RWPE1 (cell line): ENCODE measurements around the gene ZDHHC15.
"Not testable (repeated sequence)": the region's sequence is repeated elsewhere in the genome, so short reads cannot be mapped to it uniquely, and the experiment has no call there.

Experiments
- CTCF ChIA-PET: fragments of 350-600 bp; sonication (Branson Sonifier 250); formaldehyde crosslinking; extraction: SDS; loops from one replicate; lab custom pipeline; 2021; lab: Yijun Ruan, JAX
- POLR2A ChIA-PET: fragments of 400-600 bp; formaldehyde crosslinking; extraction: SDS; loops from one replicate; lab custom pipeline; 2020; ENCODE audit warnings: antibody characterized with exemption; ENCODE audit not compliant: low non-redundant PET; lab: Yijun Ruan, JAX
- DNase-seq: peaks from one replicate; pipeline ENCODE4 v3.0.0; 2012; ENCODE audit warnings: low spot score
- H3K27ac ChIP-seq: fragments of 450-650 bp; 2 replicates; pipeline ENCODE4 v1.5.1; 2017
- TF ChIP-seq, protein P1 (sequence below): fragments of 450-650 bp; conservative IDR thresholded peaks from 2 replicates; pipeline ENCODE4 v1.5.1; 2017; ENCODE audit warnings: low read depth, mild to moderate bottlenecking

The ZDHHC15 gene

DNA sequence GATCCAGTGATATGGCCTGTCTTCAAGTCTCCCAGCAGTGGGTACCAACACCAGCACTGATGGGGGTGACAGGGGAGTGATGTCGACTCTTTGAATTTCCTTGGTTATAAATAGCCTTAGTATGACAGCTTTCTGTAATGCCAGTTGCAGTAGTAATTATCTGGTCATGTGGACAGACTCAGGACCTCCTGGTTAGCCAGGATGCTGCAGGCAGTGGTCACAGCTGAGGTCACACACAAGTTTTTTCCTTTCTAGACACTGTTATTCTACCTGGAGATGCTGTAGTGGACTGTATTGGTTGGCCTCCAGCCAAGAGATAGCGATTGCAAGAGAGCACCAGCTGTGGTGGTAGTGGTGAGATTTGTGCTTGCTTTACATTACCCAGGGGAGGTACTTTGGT, 185.3 kb downstream of the ZDHHC15 start:
- TF ChIP-seq, protein P1, sequence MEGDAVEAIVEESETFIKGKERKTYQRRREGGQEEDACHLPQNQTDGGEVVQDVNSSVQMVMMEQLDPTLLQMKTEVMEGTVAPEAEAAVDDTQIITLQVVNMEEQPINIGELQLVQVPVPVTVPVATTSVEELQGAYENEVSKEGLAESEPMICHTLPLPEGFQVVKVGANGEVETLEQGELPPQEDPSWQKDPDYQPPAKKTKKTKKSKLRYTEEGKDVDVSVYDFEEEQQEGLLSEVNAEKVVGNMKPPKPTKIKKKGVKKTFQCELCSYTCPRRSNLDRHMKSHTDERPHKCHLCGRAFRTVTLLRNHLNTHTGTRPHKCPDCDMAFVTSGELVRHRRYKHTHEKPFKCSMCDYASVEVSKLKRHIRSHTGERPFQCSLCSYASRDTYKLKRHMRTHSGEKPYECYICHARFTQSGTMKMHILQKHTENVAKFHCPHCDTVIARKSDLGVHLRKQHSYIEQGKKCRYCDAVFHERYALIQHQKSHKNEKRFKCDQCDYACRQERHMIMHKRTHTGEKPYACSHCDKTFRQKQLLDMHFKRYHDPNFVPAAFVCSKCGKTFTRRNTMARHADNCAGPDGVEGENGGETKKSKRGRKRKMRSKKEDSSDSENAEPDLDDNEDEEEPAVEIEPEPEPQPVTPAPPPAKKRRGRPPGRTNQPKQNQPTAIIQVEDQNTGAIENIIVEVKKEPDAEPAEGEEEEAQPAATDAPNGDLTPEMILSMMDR, result no peak
- CTCF ChIA-PET, result interaction anchor here (0.6 to 0.9 kb wide), 2 partner anchors 9 to 734 kb away, joined by 4 to 5 read pairs; no protein-coding TSS in a partner anchor
- POLR2A ChIA-PET, result no interaction called here
- no peak overlapping the region for H3K27ac ChIP-seq
- DNase-seq, result no peak

DNA sequence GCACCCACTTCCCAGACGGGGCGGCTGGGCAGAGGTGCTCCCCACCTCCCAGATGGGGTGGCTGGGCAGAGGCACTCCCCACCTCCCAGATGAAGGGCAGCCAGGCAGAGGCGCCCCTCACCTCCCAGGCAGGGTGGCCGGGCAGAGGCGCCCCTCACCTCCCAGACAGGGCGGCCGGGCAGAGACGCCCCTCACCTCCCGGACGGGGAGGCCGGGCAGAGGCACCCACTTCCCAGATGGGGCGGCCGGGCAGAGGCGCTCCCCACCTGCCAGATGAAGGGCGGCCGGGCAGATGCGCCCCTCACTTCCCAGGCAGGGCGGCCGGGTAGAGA, 187.7 kb downstream of the ZDHHC15 start:
- ChIA-PET CTCF (no interaction called here), POLR2A (no interaction called here)
- TF ChIP-seq, protein P1, result no peak
- no peak for DNase-seq
- no peak overlapping the region for H3K27ac ChIP-seq

DNA sequence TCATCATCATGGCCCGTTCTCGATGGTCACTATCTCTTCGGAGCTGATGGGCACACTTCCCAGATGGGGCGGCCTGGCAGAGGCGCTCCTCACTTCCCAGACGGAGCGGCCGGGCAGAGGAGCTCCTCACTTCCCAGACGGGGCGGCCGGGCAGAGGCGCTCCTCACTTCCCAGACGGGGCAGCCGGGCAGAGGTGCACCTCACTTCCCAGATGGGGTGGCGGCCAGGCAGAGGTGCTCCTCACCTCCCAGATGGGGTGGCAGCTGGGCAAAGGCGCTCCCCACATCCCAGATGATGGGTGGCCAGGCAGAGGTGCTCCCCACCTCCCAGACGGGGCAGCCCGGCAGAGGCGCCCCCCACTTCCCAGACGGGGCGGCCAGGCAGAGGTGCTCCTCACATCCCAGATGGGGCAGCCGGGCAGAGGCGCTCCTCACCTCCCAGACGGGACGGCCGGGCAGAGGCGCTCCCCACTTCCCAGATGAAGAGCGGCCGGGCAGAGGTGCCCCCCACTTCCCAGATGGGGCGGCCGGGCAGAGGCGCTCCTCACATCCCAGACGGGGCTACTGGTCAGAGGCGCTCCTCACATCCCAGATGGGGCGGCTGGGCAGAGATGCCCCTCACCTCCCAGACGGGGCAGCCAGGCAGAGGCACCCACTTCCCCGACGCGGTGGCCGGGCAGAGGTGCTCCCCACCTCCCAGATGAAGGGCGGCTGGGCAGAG, 188.3 kb downstream of the ZDHHC15 start:
- POLR2A ChIA-PET, DNase-seq, H3K27ac ChIP-seq, CTCF ChIA-PET: not testable (repeated sequence)

DNA sequence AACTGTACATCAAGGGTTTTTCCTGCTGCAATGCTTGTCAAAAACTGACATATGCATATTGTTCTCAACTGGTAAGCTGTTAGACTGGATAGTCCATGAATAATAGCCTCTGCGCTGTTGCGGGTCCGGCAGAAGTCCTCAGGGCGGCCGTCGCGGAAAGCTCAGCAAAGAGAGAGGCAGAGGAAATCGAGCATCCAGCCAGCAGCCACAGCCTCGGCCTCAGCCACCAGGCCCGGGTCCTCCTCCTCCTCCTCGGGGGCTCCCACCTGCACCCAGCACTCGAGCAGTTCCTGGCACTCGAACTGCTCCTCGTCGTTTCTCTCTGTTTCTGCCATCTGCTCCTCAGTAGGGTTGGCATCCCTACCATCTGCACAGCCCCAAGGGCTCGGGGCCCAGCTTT, 195.2 kb downstream of the ZDHHC15 start:
- ChIA-PET CTCF (interaction anchor here (1.5 kb wide), 1 partner anchor 10 kb away, joined by 5 read pairs; no protein-coding TSS in a partner anchor), POLR2A (no interaction called here)
- no peak for DNase-seq
- H3K27ac ChIP-seq, result no peak overlapping the region
- TF ChIP-seq, protein P1, result no peak
